Measurements from ENCODE around the gene TAL1. TPM values are rescaled to one million over a fixed set of nuclear protein-coding genes. Genes with fewer than 3 reads are reported as not detected.

Gene TAL1
- total RNA-seq, 1 experiment from 2014 or later: not detected

DNA sequence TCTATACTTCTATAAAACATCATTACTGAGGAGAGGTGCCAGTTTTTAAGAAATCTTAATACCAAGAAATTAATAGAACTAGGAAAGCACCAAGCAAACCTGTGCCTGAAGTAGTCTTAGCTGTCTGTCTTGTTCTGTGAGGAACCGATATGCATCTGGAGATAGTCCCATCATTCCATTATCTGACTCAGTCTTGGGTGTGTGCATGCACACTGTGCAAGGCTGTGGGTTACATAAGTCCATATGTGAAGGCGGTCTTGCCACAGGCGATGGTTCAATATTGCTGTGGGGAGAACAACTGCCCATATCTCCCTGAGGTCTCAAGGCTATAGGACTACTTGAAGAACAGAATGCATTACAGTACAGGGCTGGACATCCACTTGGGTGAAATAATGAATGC is 48.1 kb upstream of the TAL1 start:
- no peak for TF ChIP-seq CTCF (conservative IDR thresholded peaks at IDR 0.05)
- H4K5ac ChIP-seq (ENCODE audit: insufficient read length, low read depth, low read length): no peak overlapping the region
- no peak overlapping the region for H3K4ac ChIP-seq (ENCODE audit: low read depth, low read length)
- no peak overlapping the region for H3K56ac ChIP-seq (ENCODE audit: insufficient read length, low read depth, low read length)
- H2BK12ac ChIP-seq (ENCODE audit: insufficient read length, low read depth, low read length): no peak overlapping the region
- H3K18ac ChIP-seq (ENCODE audit: insufficient read length, low read depth, low read length): no peak overlapping the region
- no peaks in the 10 kb centered on the region for H4K20me1 ChIP-seq (ENCODE audit: control insufficient read depth, insufficient read depth, insufficient read length)
- no peak overlapping the region for H3K9ac ChIP-seq (ENCODE audit: extremely low read depth, insufficient read length, low read length)
- H3K27ac ChIP-seq (ENCODE audit: insufficient read length, low read depth, low read length): no peak overlapping the region
- H3K36me3 Mint-ChIP-seq (ENCODE audit: insufficient read depth in 1 of 3, low read depth in 3 of 3): peaks cover 21 to 57% (median 45%) of the 10 kb centered on the region in 3 experiments
- H3K4me2 ChIP-seq (ENCODE audit: insufficient read depth, insufficient read length, low read length): no peak overlapping the region
- H2BK5ac ChIP-seq (ENCODE audit: insufficient read length, low read length): no peak overlapping the region
- H4K91ac ChIP-seq (ENCODE audit: insufficient read length, low read depth, low read length): no peak overlapping the region
- no peak overlapping the region for H2AFZ ChIP-seq (ENCODE audit: low read length)
- H2BK120ac ChIP-seq (ENCODE audit: low read depth, low read length, poor library complexity, severe bottlenecking): no peak overlapping the region
- H3T11ph ChIP-seq (ENCODE audit: low read length): no peak overlapping the region
- H2BK20ac ChIP-seq (ENCODE audit: low read depth, low read length, poor library complexity, severe bottlenecking): no peak overlapping the region
- H3K27me3 Mint-ChIP-seq (ENCODE audit: low read depth): no peaks in the 10 kb centered on the region
- no peaks in the 10 kb centered on the region for H3K9me3 ChIP-seq (ENCODE audit: control insufficient read depth, low read depth, low read length)
- H3K79me2 ChIP-seq (ENCODE audit: insufficient read depth, low read length): no peaks in the 10 kb centered on the region
- no peaks in the 10 kb centered on the region for H3K23me2 ChIP-seq (ENCODE audit: insufficient read length, low read depth, low read length, poor library complexity, severe bottlenecking)
- no peak overlapping the region for H3K23ac ChIP-seq (ENCODE audit: insufficient read length, low read depth, low read length)
- H3K27ac Mint-ChIP-seq: no peak overlapping the region
- no peaks in the 10 kb centered on the region for H3K27me3 ChIP-seq (ENCODE audit: insufficient read depth, low read length)
- H3K4me3 Mint-ChIP-seq: no peak overlapping the region
- no peak overlapping the region for H2AK5ac ChIP-seq (ENCODE audit: insufficient read length, low read length)
- no peaks in the 10 kb centered on the region for H3K79me1 ChIP-seq (ENCODE audit: insufficient read depth, low read depth, low read length, poor library complexity, severe bottlenecking)
- no peaks in the 10 kb centered on the region for H3K4me1 ChIP-seq (ENCODE audit: insufficient read depth, low read length)
- H4K8ac ChIP-seq (replicated peaks; ENCODE audit: insufficient read length, low read depth, low read length): no peak overlapping the region
- H2BK15ac ChIP-seq (ENCODE audit: low read depth, low read length): no peak overlapping the region
- H3K14ac ChIP-seq (ENCODE audit: insufficient read depth, low read length): no peak overlapping the region
- no peak for DNase-seq
- H3K9me3 Mint-ChIP-seq: no peaks in the 10 kb centered on the region
- no CpG with 5 or more reads among the region's 3 CpGs for WGBS (ENCODE audit: extremely low coverage, insufficient read length, low lambda C conversion rate)
- H3K4me1 Mint-ChIP-seq: no peaks in the 10 kb centered on the region
